NCI-H226 (cell line): ENCODE data around the gene ATG2B.
"Not testable (repeated sequence)": the region's sequence is repeated elsewhere in the genome, so short reads cannot be mapped to it uniquely, and the experiment has no call there.

ENCODE experiments used
- DNase-seq: peaks from one replicate; pipeline ENCODE4 v3.0.0-alpha.2; 2015

ATG2B gene

DNA sequence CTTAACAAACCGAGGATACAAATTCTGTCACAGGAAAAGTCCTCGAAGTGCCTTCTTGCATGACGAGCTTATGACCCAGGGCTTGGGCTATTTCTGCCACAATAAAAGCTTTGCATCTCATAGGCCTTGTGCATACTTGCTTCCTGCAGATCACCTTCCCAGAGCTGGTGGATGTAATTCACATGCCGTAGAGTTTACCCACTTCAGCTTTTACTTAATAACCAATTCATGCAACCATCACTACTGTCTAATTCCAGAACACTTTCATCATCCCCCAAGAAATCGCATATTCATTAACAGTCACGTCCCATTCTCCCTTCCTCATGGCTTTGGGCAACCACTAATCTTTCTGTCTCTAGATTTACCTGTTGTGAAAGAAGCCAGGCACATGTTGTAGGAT is 116.1 kb downstream of the ATG2B start:
- no peak for DNase-seq

DNA sequence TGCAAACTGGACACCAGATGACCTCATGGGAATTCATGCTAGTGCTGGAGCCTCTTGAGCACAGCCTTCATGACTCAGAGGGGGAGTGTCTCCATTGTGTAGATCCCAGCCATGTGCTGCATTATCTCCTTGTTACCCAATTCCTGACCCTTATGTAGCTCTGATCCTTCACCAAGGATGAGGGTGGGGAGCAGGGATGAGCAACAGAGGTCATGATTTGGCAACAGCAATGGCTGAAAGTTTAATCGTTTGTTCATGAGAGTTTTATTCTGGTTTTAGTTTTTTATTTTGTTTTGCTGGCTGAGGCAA is 116.6 kb downstream of the ATG2B start:
- peak; percentile 100 for DNase-seq

DNA sequence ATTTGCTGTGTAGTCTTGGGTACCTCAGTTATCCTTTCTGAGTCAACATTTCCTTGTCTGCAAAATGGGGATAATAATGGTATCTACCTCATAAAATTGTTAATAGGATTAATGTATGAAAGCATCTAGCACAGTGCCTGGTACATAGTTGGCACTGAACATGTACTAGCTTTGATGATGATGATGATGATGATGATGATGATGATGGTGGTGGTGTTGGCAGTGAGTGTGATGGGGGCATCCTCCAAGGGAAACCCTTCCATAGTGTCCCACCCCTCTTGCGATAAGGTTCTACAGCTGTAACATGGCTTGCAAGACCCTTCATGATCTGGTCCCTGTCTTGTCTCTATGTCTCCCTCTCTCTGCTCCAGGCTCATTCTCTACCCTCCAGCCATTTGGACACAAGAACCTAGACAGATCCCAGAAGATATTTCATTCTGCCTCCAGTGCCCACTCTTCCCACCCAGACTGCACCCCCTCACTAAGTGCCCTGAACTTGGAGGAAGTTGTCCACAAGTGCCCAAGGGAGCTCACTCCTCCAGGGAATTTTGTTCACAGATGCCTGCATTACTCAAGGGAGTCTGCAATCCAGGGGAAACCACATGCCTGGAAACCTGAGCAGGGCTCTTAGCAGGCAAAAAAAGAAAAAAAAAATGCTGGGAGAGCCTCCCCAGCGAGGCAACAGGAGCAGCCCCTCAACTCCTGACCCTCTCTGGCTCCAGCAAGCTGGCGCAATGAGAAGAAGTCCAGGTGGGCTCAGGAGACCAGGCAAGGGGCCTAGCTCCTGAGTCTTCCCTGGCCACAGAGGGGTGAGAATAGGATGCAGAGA is 117.2 kb downstream of the ATG2B start:
- DNase-seq = peak; percentile 86

DNA sequence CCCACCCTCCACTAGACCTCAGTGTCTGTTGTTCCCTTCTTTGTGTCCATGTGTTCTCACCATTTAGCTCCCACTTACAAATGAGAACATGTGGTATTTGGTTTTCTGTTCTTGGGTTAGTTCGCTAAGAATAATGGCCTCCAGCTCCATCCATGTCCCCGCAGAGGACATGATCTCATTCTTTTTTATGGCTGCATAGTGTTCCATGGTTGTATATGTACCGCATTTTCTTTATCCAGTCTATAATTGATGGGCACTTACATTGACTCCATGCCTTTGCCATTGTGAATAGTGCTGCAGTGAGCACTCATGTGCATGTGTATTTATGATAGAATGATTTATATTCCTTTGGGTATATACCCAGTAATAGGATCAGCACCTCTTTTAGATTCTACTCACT is 118.1 kb downstream of the ATG2B start:
- DNase-seq = not testable (repeated sequence)

DNA sequence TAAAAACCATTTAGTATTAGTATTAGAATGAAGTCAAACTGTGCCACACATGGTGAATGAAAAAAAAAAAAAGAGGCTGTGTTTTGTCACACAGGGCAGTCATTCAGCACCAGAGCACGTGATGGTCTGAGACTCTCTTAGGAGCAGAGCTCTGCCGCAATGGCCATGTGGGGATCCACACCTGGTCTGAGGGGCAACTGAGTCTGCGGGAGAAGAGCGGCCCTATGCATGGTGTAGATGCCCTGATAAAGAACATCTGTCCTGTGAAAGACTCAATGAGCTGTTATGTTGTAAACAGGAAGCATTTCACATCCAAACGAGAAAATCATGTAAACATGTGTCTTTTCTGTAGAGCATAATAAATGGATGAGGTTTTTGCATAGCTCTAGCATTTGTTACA is 119.4 kb downstream of the ATG2B start:
- DNase-seq = no peak

DNA sequence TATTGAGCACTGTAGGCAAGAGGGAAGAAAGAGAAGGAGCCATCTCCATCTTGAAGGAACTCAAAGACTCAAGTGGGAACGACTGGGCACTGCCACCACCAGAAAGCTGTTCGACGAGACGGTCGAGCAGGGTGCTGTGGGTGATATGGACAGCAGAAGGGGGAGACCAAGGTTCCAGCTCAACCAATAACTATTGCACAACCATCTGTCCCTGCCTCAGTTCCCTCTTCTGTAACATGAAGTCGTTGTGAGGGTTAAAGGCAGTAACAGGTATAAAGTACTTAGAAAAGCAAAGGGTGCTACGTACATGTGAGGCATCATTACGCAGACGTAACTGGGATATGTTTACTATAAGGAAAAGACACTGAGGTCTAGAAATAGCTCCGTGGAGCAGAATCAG is 121.0 kb downstream of the ATG2B start:
- no peak for DNase-seq

DNA sequence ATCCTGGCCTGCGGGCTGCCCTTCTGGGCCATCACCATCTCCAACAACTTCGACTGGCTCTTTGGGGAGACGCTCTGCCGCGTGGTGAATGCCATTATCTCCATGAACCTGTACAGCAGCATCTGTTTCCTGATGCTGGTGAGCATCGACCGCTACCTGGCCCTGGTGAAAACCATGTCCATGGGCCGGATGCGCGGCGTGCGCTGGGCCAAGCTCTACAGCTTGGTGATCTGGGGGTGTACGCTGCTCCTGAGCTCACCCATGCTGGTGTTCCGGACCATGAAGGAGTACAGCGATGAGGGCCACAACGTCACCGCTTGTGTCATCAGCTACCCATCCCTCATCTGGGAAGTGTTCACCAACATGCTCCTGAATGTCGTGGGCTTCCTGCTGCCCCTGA is 122.5 kb downstream of the ATG2B start:
- DNase-seq = no peak

DNA sequence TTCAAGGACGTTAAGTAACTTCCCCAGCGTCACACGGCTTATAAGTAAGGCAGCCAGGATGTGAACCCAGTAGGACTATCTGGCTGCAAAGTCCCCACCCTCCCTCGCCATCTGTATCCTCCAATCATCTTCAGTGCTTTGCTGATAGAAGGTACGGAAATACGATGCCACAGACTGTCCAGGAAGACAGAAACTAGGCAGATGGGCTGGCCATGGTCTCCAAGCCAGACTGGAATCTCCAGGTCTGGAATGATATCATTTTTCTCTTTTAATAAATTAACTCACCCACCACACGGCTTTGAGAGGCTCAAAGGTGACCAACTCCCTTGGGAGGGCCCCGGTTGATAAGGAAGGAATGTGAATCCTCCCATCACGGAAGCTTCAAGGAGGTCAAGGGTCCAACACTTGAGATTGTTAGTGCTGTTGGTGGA is 123.4 kb downstream of the ATG2B start:
- DNase-seq = peak; percentile 98

DNA sequence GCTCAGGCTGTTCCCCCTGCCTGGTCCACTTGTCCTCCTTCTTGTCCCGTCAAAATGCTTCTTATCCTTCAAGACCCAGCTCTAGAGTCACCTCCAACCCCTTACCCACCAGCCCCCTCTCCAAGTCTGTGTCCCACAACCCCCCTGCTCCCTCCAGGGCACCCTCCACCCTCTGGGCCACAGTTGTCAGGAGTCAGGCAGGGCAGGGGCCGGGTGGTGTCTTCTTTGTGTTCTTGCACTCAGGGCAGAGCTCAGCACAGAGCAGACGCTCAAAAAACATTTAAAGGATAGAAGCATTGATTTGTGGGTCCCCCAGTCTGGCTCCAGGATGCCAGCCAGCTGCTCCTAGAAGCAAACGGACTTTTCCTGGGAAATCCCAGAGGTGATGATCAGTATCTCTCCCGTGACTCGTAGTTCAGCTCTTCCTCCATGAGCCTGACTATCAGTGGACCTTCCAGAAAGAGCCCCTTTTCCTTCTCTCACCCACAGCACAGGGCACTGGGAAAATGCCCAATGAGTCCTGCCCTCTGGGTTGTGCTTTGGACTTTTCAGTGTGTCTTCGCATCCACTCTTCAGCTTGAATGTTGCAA is 124.4 kb downstream of the ATG2B start:
- DNase-seq = no peak

DNA sequence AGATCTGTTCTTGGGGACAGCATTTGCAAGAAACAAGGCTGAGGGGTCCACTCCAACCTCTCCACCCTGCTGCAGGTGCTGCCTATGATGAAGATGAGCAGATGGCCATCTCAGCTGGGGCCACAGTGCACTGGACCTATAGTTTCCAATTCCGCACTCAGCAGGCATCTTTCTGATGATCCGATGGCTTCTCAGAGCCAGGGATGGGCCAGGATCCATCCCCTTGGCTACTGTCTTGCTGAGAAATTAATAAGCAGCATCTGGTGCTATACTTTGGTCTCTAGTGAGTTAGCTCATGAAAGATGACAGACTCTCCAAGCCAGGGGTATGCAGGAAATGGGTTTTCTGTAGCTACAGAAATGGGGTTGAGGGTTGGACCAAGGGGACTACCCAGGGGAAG is 125.5 kb downstream of the ATG2B start:
- no peak for DNase-seq

DNA sequence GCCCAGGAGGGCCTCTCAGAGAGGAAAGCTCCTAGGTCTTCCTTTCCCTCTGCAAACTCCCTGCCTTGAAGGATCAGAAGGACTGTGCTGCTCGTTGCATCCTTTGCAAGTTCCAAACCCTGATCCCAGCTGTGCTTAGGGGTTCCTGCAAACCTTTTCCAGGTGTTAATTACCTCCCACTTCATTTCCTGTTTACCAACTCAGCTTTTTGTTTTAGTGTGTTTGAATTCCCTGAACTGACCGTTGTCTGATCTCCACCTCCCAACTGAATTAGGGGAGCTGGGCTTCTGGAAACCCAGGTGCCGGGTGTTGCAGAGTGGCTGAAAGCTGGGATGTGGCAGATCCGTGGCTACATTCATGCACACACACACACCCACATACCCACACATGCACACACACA is 127.7 kb downstream of the ATG2B start:
- DNase-seq = no peak

DNA sequence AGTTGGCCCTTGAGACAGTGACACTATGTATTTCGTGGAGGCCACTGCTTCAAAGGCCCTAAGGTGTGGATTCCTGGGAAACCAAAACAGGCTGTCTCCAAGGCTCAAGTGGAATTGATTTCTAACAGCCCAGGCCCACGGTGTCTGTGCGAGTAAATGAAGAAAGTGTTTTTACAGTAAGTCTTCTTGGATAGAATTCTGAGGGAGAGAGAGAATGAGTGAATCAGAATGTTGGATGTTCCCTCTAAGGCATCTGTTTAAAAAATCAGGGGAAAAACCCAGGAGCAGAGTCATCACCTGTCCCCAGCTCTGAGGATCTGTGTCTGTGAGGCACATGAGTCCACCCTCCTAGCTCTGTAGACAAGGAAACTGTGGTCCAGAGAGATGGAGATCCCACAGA is 129.5 kb downstream of the ATG2B start:
- no peak for DNase-seq

DNA sequence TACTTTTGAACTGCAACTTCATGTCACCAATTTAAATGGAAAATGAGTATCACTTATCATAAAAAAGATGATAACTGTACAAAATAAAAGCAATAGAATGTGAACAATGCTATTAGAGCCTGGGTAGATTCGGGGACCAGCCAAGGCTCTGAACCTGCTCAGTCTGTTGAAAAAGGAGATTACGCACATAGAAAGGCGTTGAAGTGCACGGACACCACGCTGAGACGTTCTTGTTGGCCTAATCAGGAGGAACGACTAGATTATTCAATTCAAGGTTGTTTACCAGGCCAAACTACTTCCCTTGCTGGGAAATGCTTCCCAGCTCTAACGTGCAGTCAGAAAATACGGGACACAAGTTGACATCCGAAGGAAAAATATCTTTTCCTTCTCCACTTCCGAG is 130.6 kb downstream of the ATG2B start:
- no peak for DNase-seq

DNA sequence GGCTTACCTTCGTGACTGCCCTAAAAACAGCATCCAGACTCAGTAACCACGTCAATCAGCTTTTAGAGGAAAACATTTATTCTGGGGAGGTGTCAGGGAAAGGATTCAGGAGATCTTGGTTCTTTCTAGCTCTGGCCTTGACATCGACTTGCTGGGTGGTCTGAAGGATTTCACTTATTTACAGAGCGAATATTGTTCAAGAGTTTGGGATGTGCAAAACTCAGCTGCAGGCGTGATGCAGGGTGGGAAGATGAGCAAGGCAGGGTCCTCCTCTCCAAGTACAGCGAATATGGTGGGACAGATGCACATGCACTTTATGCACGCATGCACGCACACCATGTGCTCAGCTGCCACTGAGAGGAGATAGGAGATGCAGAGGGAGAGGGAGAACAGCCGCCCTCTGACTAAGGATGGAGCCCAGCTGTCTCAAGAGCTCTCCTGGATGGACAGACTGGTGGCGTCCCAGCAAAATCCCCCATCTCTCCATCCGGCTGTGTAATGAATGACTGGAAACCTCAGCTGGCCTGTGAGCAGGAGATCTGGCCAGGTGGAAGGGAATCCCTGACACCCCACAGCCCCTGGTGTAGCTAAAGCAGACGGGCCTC is 131.5 kb downstream of the ATG2B start:
- DNase-seq = no peak

DNA sequence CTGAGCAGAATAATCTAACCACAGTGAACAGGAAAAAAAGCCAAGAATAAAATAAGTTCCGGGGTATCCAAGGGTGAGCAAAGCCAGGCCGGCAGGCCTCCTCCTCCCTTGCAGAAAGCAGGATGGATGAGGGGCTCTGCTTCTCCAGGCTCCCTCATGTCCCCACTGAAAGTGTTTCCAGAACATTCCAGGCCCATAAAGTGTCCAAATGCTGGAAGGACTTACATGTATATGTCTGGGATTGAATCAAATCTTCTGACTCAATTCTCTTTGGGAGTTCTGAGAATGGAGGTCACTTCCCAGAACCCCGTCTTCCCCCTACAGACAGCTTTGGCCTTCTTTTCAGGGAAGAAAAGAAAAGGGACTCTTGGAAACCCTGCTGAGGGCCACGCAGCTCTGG is 132.1 kb downstream of the ATG2B start:
- DNase-seq = no peak

DNA sequence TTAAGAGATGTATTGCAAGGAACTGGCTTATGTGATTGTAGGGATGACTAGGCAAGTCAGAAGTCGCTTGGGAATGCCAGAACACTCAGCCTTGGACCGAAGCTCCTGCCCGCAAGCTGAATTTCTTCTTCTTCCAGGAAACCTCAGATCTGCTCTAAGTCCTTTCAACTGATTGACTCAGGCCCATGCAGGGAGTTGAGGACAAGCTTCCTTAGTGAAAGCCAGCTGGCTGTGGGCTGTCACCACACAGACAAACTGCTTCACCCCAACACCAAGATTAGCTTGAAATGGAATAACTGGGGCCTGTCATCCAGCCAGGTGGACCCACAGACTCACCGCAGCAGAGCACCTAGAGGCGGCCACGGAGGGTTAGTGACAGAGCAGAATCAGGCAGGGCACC is 133.8 kb downstream of the ATG2B start:
- DNase-seq = no peak
